OCI-LY1 (cell line): ENCODE results near the gene OXSR1.

Experiments used
- H2AFZ ChIP-seq: fragments of 200-600 bp; sonication (generic), shearing (Covaris generic); 2 replicates; pipeline ENCODE4 v1.6.0; 2014; ENCODE audit warnings: antibody characterized with exemption, mild to moderate bottlenecking, low read length
- H3F3A ChIP-seq: fragments of 200-600 bp; sonication (generic), shearing (Covaris generic); 2 replicates; pipeline ENCODE4 v1.6.0; 2014; ENCODE audit warnings: mild to moderate bottlenecking, antibody characterized with exemption, low read length, moderate library complexity; ENCODE audit not compliant: insufficient read depth
- H3K27ac ChIP-seq: fragments of 200-600 bp; sonication (generic); 2 replicates; pipeline ENCODE4 v1.5.1; 2014; ENCODE audit warnings: low read length, mixed run types, mild to moderate bottlenecking, low read depth; ENCODE audit not compliant: poor library complexity, severe bottlenecking
- H3K27me3 ChIP-seq: fragments of 200-600 bp; sonication (generic); 2 replicates; pipeline ENCODE4 v1.6.0; 2014; ENCODE audit warnings: antibody characterized with exemption, mild to moderate bottlenecking, low read length, moderate library complexity; ENCODE audit not compliant: insufficient read depth
- H3K36me3 ChIP-seq: fragments of 200-600 bp; sonication (generic); 2 replicates; pipeline ENCODE4 v1.6.1; 2014; ENCODE audit warnings: mild to moderate bottlenecking, antibody characterized with exemption, low read length, moderate library complexity, mixed read lengths; ENCODE audit not compliant: insufficient read depth
- H3K4me1 ChIP-seq: fragments of 200-600 bp; sonication (generic); 2 replicates; pipeline ENCODE4 v1.5.1; 2014; ENCODE audit warnings: mild to moderate bottlenecking, low read length, moderate library complexity; ENCODE audit not compliant: insufficient read depth, severe bottlenecking
- H3K4me2 ChIP-seq: fragments of 200-600 bp; sonication (generic), shearing (Covaris generic); 2 replicates; pipeline ENCODE4 v1.6.1; 2014; ENCODE audit warnings: low read length
- H3K4me3 ChIP-seq: fragments of 200-600 bp; sonication (generic); 2 replicates; pipeline ENCODE4 v1.5.1; 2014; ENCODE audit warnings: low read length, low read depth, mild to moderate bottlenecking, mixed read lengths; ENCODE audit not compliant: poor library complexity, severe bottlenecking
- H3K79me2 ChIP-seq: fragments of 200-600 bp; shearing (Covaris generic); 2 replicates; pipeline ENCODE4 v1.6.1; 2016; ENCODE audit warnings: mixed run types, low read length, mixed read lengths; ENCODE audit not compliant: insufficient read depth
- H3K9ac ChIP-seq: fragments of 200-600 bp; sonication (generic), shearing (Covaris generic); 2 replicates; pipeline ENCODE4 v1.6.1; 2014; ENCODE audit warnings: mild to moderate bottlenecking, low read length, mixed read lengths
- H3K9me2 ChIP-seq: fragments of 200-600 bp; sonication (generic), shearing (Covaris generic); 2 replicates; pipeline ENCODE4 v1.6.1; 2014; ENCODE audit warnings: low read depth, mild to moderate bottlenecking, low read length, mixed read lengths
- H3K9me3 ChIP-seq: fragments of 200-600 bp; shearing (Covaris generic); 2 replicates; pipeline ENCODE4 v1.6.1; 2014; ENCODE audit warnings: low read length, mixed read lengths
- H4K20me1 ChIP-seq: fragments of 200-600 bp; sonication (generic), shearing (Covaris generic); 2 replicates; pipeline ENCODE4 v1.6.0; 2016; ENCODE audit warnings: mild to moderate bottlenecking, low read length; ENCODE audit not compliant: insufficient read depth
- EZH2 ChIP-seq: fragments of 200-600 bp; sonication (generic), shearing (Covaris generic); IDR thresholded peaks from 2 replicates; pipeline ENCODE4 v1.8.0; 2017; ENCODE audit warnings: borderline replicate concordance, mixed run types, mild to moderate bottlenecking, antibody characterized with exemption, low read length, moderate library complexity, mixed read lengths
- TF ChIP-seq, protein P1 (sequence below): fragments of 200-600 bp; sonication (generic), shearing (Covaris generic); IDR thresholded peaks from 2 replicates; pipeline ENCODE4 v1.5.1; 2017; ENCODE audit warnings: mild to moderate bottlenecking, antibody characterized with exemption, low read length, moderate library complexity, mixed read lengths

The OXSR1 gene

DNA sequence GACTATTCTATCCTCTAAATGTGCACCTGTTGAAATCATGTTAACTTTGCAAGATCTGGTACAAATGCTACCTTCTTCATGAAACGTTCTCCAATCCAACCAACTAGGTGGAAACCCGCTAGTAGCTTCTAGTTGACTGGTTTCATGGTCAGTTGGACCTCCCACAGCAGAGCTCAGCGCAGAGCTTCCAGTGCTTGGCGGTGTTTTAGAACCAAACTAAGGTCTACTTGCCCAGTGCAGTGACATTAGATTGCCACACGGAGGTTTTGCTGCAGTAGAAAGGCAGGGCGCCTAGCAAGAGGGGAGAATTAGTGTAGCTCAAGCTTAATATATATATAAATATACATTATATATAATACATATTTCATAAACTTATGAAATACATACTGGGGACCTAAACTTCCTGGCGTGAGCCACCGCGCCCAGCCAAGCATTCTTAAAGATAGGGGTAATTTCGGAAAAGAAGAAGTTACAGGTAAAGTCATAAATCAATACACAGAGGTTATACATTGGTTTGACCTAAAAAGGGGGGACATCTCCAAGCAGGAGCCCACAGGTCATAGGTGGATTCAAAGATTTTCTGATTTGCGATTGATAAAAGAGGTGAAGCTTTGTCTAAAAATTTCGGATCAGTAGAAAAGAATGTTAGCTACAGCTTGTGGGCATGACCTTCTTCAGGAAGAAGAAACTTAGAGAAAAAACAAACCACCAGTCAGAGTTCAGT, 2.1 kb upstream of the OXSR1 start:
- peak overlapping the region; percentile 90 for H3K4me3 ChIP-seq
- H3K79me2 ChIP-seq: peaks cover 25% of the 10 kb centered on the region
- peaks cover 39% of the 10 kb centered on the region for H3K4me1 ChIP-seq
- H2AFZ ChIP-seq: peak overlapping the region; percentile 7; the same call in 1 of the 2 replicates
- no peaks in the 10 kb centered on the region for H3K27me3 ChIP-seq
- H4K20me1 ChIP-seq: no peaks in the 10 kb centered on the region
- peak overlapping the region; percentile 95 for H3K9ac ChIP-seq
- no peaks in the 10 kb centered on the region for H3F3A ChIP-seq
- no peaks in the 10 kb centered on the region for H3K36me3 ChIP-seq
- TF ChIP-seq, protein P1, sequence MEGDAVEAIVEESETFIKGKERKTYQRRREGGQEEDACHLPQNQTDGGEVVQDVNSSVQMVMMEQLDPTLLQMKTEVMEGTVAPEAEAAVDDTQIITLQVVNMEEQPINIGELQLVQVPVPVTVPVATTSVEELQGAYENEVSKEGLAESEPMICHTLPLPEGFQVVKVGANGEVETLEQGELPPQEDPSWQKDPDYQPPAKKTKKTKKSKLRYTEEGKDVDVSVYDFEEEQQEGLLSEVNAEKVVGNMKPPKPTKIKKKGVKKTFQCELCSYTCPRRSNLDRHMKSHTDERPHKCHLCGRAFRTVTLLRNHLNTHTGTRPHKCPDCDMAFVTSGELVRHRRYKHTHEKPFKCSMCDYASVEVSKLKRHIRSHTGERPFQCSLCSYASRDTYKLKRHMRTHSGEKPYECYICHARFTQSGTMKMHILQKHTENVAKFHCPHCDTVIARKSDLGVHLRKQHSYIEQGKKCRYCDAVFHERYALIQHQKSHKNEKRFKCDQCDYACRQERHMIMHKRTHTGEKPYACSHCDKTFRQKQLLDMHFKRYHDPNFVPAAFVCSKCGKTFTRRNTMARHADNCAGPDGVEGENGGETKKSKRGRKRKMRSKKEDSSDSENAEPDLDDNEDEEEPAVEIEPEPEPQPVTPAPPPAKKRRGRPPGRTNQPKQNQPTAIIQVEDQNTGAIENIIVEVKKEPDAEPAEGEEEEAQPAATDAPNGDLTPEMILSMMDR: peak; percentile 25; the same call in 1 of the 2 replicates
- TF ChIP-seq EZH2: no peak
- peak overlapping the region; percentile 79 for H3K4me2 ChIP-seq
- peak overlapping the region; percentile 87 for H3K27ac ChIP-seq
- no peaks in the 10 kb centered on the region for H3K9me2 ChIP-seq
- H3K9me3 ChIP-seq: no peaks in the 10 kb centered on the region

DNA sequence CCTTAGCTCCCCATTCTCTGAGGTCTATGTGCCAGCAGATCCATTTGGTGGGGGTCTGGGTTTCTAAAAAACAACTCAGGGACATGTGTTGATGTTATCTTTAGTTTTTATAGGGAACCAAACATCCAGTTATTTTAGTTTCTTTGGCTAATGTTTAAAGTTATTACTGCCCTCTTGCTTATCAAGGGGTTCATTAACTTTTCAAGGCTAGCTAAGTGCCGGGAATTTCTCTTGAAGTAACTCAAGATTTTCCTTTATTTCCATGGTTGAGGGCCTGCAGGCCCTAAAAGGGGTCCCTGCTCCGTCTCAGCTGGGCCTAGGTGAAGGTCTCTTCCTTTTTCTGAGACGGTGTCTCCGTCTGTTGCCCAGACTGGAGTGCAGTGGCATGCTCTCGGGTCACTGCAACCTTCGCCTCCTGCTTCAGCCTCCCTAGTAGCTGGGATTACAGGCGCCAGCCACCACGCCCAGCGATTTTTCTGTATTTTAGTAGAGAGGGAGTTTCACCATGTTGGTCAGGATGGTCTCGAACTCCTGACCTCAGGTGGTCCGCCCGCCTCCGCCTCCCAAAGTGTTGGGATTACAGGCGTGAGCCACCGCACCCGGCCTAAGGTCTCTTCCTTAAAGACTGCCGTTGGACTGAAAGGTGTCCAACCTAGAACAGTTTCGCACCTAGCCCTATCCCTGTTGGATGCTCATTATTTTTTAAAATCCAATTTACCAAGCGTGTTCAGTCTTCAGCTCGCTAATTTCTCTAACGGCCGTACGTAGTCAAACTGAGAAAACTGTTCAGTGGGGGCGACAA, 1.3 kb upstream of the OXSR1 start:
- Histone ChIP-seq H4K20me1 (no peaks in the 10 kb centered on the region), H3K27me3 (no peaks in the 10 kb centered on the region), H3K36me3 (no peaks in the 10 kb centered on the region), H3K9me2 (no peaks in the 10 kb centered on the region), H3K27ac (peak overlapping the region; percentile 87), H3K4me3 (peak overlapping the region; percentile 90), H3K9me3 (no peaks in the 10 kb centered on the region), H3K79me2 (peaks cover 33% of the 10 kb centered on the region), H3F3A (no peaks in the 10 kb centered on the region), H3K4me2 (peak overlapping the region; percentile 79), H3K4me1 (peaks cover 45% of the 10 kb centered on the region), H3K9ac (peak overlapping the region; percentile 95), H2AFZ (peak overlapping the region; percentile 7; the same call in 1 of the 2 replicates)
- no peak for TF ChIP-seq EZH2
- TF ChIP-seq, protein P1: no peak

DNA sequence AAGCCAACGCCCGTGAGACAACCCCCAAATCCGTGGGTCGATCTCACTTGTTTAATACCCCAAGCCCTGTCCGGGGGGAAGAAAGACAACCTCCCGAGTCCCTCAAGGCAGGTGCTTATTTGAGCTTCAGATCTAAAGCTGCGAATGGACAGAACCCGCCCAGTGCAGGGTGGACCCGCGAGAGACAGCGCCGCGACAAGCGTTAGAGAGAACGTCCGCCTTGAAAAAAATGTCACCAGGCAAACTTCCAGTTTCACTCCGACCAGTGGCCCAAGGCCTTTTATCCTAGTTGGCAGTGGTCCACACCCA, 740 bp upstream of the OXSR1 start:
- Histone ChIP-seq H3K27ac (peak overlapping the region; percentile 87), H3K4me3 (peak overlapping the region; percentile 90), H4K20me1 (no peaks in the 10 kb centered on the region), H3K79me2 (peaks cover 38% of the 10 kb centered on the region), H2AFZ (no peak overlapping the region), H3K9ac (peak overlapping the region; percentile 95), H3K27me3 (no peaks in the 10 kb centered on the region), H3K36me3 (no peaks in the 10 kb centered on the region), H3F3A (no peaks in the 10 kb centered on the region), H3K9me3 (no peaks in the 10 kb centered on the region), H3K9me2 (no peaks in the 10 kb centered on the region), H3K4me1 (peaks cover 45% of the 10 kb centered on the region), H3K4me2 (peak overlapping the region; percentile 79)
- no peak for TF ChIP-seq EZH2
- TF ChIP-seq, protein P1: peak; percentile 16; the same call in 1 of the 2 replicates
